ENCODE data around the gene SLC12A6.

DNA sequence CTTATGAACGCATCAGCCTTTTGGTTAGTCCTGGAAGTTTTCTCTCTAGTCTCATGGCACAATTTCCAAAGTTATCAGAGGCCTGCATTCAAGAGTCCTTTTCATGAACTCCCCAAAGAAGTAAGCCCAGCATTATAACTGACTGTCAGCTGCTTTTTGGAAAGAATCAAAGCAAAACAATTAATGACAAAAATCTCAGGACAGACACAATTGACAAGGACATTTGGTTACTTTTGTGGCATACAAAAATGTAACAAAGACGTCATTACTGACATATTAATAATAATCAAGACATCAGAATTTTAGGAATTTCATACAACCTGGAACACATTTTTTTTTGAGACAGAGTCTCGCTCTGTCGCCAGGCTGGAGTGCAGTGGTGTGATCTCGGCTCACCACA is 148.9 kb downstream of the SLC12A6 start:
- TF ChIP-seq, protein P1, sequence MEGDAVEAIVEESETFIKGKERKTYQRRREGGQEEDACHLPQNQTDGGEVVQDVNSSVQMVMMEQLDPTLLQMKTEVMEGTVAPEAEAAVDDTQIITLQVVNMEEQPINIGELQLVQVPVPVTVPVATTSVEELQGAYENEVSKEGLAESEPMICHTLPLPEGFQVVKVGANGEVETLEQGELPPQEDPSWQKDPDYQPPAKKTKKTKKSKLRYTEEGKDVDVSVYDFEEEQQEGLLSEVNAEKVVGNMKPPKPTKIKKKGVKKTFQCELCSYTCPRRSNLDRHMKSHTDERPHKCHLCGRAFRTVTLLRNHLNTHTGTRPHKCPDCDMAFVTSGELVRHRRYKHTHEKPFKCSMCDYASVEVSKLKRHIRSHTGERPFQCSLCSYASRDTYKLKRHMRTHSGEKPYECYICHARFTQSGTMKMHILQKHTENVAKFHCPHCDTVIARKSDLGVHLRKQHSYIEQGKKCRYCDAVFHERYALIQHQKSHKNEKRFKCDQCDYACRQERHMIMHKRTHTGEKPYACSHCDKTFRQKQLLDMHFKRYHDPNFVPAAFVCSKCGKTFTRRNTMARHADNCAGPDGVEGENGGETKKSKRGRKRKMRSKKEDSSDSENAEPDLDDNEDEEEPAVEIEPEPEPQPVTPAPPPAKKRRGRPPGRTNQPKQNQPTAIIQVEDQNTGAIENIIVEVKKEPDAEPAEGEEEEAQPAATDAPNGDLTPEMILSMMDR (IDR thresholded peaks at IDR 0.05), result no peak
- TF ChIP-seq POLR2A (IDR thresholded peaks at IDR 0.05), result no peak
